ENCODE results near the gene CDH16.

DNA sequence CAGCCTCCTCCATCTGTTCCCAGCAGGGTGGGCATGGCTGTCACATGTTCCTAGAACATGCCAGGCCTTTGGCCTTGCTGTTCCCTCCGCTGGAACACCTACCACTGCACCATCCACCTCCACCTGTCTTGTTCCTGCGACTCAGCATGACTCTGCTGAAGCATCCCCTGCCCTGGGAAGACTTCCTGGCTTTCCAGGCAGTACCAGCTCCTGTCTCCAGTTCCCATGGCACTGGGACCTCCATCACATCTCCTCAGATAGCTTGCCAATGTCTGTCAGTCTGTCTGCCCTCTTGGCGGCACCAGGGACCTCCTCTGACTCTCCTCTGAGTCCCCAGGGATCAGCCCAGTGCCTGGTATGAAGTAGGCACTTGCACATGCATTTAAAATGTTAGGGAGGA lies 22.7 kb downstream of the CDH16 start:
- TF ChIP-seq, protein P1, sequence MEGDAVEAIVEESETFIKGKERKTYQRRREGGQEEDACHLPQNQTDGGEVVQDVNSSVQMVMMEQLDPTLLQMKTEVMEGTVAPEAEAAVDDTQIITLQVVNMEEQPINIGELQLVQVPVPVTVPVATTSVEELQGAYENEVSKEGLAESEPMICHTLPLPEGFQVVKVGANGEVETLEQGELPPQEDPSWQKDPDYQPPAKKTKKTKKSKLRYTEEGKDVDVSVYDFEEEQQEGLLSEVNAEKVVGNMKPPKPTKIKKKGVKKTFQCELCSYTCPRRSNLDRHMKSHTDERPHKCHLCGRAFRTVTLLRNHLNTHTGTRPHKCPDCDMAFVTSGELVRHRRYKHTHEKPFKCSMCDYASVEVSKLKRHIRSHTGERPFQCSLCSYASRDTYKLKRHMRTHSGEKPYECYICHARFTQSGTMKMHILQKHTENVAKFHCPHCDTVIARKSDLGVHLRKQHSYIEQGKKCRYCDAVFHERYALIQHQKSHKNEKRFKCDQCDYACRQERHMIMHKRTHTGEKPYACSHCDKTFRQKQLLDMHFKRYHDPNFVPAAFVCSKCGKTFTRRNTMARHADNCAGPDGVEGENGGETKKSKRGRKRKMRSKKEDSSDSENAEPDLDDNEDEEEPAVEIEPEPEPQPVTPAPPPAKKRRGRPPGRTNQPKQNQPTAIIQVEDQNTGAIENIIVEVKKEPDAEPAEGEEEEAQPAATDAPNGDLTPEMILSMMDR (conservative IDR thresholded peaks at IDR 0.05; ENCODE audit: low read length) = no peak
- TF ChIP-seq EZH2phosphoT487 (IDR thresholded peaks at IDR 0.05; ENCODE audit: borderline replicate concordance) = no peak

Measured in Loucy (cell line).